ENCODE results near the gene VSNL1.

Gene VSNL1

GRCh38 chr2:17610521-17610920, 70.0 kb downstream of the VSNL1 start:
- DNase-seq (ENCODE audit: low read depth in 1 of 2, low spot score in 1 of 2) = no peak

DNA sequence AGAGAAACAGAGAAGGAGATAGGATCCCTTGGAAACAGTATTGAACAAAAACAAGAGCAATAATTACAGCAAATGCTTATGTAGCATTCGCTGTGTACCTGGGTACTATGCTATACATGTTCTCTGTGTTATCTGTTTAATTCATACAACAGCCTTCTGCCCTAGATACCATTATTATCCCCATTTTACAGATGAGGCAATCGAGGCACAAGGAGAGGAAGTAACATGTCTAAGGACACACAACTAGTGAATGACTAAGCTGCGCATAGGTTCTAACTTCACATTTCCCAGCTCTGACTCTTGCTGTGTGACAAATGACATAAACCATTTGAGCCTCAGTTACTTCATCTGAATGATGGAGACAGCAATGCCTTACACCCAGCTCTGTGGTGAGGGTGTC, 70.5 kb downstream of the VSNL1 start:
- no peak for DNase-seq (ENCODE audit: low read depth in 1 of 2, low spot score in 1 of 2)

GRCh38 chr2:17614174-17614930, 73.9 kb downstream of the VSNL1 start:
- no peak for DNase-seq (ENCODE audit: low read depth in 1 of 2, low spot score in 1 of 2)

- no peak for DNase-seq (ENCODE audit: low read depth in 1 of 2, low spot score in 1 of 2)
These were observed 74.7 kb downstream of the VSNL1 start for GRCh38 chr2:17615147-17615546.

GRCh38 chr2:17615728-17616351, 75.3 kb downstream of the VSNL1 start:
- no peak for DNase-seq (ENCODE audit: low read depth in 1 of 2, low spot score in 1 of 2)

GRCh38 chr2:17616405-17616804, 75.9 kb downstream of the VSNL1 start:
- no peak for DNase-seq (ENCODE audit: low read depth in 1 of 2, low spot score in 1 of 2)

- no peak for DNase-seq (ENCODE audit: low read depth in 1 of 2, low spot score in 1 of 2)
These were observed 77.0 kb downstream of the VSNL1 start for GRCh38 chr2:17617516-17617915.

GRCh38 chr2:17617955-17618354, 77.5 kb downstream of the VSNL1 start:
- no peak for DNase-seq (ENCODE audit: low read depth in 1 of 2, low spot score in 1 of 2)

GRCh38 chr2:17620280-17620679, 79.8 kb downstream of the VSNL1 start:
- no peak for DNase-seq (ENCODE audit: low read depth in 1 of 2, low spot score in 1 of 2)

DNA sequence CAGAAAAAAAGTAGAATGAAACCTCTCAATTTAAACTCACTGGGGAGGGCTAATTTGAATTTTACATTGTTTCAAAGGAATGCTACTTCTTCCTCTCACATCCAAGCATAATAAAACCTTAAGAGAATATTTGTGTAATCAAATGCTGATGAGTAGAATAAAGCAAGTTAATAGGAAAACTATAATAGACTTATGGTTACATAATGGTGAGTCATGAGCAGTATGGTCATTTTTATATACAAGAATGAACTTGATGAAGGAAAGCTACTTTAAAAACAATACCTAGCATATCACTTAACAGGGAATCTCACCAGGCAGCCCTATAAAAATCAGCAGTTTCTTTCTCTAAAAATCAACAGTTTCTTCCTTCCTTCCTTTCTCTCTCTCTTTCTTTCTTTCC, 80.3 kb downstream of the VSNL1 start:
- DNase-seq (ENCODE audit: low read depth in 1 of 2, low spot score in 1 of 2) = no peak

DNA sequence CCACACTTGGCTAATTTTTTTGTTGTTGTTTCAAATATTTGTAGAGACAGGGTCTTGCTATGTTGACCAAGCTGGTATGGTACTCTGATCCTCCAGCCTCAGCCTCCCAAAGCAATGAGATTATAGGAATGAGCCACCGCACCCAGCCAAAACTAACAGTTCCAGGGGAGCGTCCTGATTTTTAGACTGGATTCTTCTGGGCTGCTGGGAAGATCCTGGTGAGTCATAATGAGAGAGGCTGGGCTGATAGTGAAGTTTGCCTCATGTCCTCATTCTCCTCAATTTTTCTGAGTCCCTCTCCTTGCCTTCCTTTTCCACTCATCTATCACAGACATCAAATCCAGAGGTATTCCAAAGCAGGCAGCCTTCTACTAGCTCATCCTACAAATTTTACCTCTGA, 81.3 kb downstream of the VSNL1 start:
- no peak for DNase-seq (ENCODE audit: low read depth in 1 of 2, low spot score in 1 of 2)

DNA sequence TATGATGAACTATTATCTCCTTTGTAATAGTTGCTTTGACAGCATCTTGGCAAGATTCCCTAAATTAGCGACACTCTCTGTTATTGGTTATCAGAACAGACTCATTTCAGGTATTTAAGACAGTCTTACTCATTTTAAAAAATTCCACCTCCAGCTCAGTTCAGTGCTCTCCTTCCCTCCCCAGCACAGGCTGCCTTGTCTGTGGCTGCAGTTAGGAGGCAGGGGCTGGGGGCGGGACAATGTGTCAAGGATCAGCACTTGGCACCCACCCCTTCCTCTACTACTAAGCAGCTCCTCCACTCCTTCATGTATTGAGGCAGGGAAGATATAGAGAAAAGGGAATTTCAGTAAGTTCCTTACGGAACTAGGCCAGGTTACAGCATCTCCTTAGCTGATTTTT, 85.0 kb downstream of the VSNL1 start:
- DNase-seq (ENCODE audit: low read depth in 1 of 2, low spot score in 1 of 2) = no peak

DNA sequence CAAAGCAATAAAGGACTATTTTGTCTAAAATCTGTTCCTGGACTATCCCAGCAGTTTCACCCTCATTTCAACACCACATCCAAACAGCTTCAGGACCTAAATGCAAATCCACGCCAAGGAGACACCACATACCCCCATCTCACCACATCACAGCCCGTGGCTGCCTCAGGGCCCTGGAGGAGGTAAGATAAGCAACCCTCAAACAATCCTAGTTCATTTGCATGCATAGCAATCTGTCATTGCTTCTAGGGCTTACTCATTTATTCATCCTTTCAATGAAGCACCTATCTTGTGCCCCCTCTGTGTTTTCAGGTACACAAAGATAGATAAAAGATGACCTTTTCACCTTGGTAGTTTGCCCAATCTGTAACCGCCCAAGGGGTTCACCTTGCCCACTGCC, 86.5 kb downstream of the VSNL1 start:
- no peak for DNase-seq (ENCODE audit: low read depth in 1 of 2, low spot score in 1 of 2)

GRCh38 chr2:17627434-17627833, 86.9 kb downstream of the VSNL1 start:
- no peak for DNase-seq (ENCODE audit: low read depth in 1 of 2, low spot score in 1 of 2)

GRCh38 chr2:17628349-17629261, 88.1 kb downstream of the VSNL1 start:
- DNase-seq (ENCODE audit: low read depth in 1 of 2, low spot score in 1 of 2) = no peak

- no peak for DNase-seq (ENCODE audit: low read depth in 1 of 2, low spot score in 1 of 2)
These were observed 89.6 kb downstream of the VSNL1 start for GRCh38 chr2:17630089-17630488.

- DNase-seq (ENCODE audit: low read depth in 1 of 2, low spot score in 1 of 2) = no peak
These were observed 94.5 kb downstream of the VSNL1 start for GRCh38 chr2:17634997-17635396.

GRCh38 chr2:17636257-17636656, 95.8 kb downstream of the VSNL1 start:
- DNase-seq (ENCODE audit: low read depth in 1 of 2, low spot score in 1 of 2) = no peak

DNA sequence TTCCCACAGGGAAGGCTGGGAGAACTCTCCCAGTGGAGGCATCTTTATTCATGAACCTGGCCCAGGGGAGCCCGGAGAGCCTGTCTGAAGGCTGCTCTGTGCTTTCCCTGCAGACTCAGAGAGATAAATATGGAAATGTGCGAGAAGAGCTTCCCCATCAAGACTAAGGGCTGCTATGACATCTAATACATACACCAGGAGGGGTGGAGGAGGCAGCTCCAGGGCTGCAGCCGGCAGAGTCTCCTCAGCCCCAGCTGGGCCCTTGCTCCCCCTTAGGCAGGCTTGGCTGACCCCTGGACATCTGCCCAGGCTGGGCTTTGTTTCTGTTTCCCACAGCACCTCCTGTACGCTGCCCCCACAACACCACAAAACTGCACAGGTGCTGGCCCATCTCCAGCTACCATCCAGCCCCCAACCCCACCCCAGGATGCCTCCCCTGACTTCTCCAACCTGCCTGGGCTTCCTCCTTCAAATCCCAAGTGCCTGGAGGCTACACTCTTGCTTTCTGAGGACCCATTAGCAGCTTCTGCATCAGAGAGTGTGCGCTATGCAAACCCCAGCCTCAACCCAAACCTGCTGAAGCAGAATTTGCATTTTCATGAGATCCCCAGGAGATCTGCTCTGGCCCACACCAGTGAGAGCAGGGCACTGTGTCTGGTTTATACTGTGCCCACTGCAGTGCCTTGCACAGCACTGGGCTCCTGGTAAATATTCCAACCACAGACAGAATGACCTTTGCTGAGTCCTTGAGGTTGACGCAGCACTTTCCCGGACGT, 96.8 kb downstream of the VSNL1 start:
- no peak for DNase-seq (ENCODE audit: low read depth in 1 of 2, low spot score in 1 of 2)

GRCh38 chr2:17638196-17638743, 97.8 kb downstream of the VSNL1 start:
- DNase-seq (ENCODE audit: low read depth in 1 of 2, low spot score in 1 of 2) = no peak

GRCh38 chr2:17640406-17640805, 99.9 kb downstream of the VSNL1 start:
- DNase-seq (ENCODE audit: low read depth in 1 of 2, low spot score in 1 of 2) = no peak
